Tibial nerve (tissue), 4 donors: Measurements from ENCODE around the gene IFIH1. TPM values are rescaled to one million over a fixed set of nuclear protein-coding genes. Genes with fewer than 3 reads are reported as not detected.

Experiments
- DNase-seq, 2 donors: peaks; one replicate each; pipeline ENCODE4 v3.0.0-alpha.2; 2019; ENCODE audit warnings: low spot score in 2 of 2
- H3K27ac ChIP-seq, 4 donors: fragments of 200-600 bp; sonication (generic) in 3 of 4; one replicate each; pipeline ENCODE4 v1.5.1; 2017 to 2019; ENCODE audit warnings: mild to moderate bottlenecking in 1 of 4
- H3K27me3 ChIP-seq, 2 donors: fragments of 200-600 bp; sonication (generic) in 1 of 2; one replicate each; pipeline versions ENCODE4 v1.5.1 to v1.6.0; 2017 to 2019
- H3K36me3 ChIP-seq, 3 donors: fragments of 200-600 bp; sonication (generic); one replicate each; pipeline ENCODE4 v1.5.1; 2018 to 2019
- H3K4me1 ChIP-seq, 4 donors: fragments of 200-600 bp; sonication (generic) in 3 of 4; one replicate each; pipeline ENCODE4 v1.5.1; 2017 to 2019
- H3K4me3 ChIP-seq, 4 donors: fragments of 200-600 bp; sonication (generic) in 3 of 4; one replicate each; pipeline ENCODE4 v1.5.1; 2017 to 2019; ENCODE audit warnings: mild to moderate bottlenecking in 1 of 4, moderate library complexity in 1 of 4
- H3K9me3 ChIP-seq, 4 donors: fragments of 200-600 bp; sonication (generic) in 3 of 4; one replicate each; pipeline ENCODE4 v1.5.1; 2017 to 2019
- CTCF ChIP-seq, 5 experiments: fragments of 200-600 bp in 3 of 5; fragments of 450-650 bp in 2 of 5; sonication (generic) in 3 of 5; IDR thresholded peaks; one replicate each; pipeline ENCODE4 v1.5.1; 2016 to 2019; ENCODE audit warnings: antibody characterized with exemption in 5 of 5, mild to moderate bottlenecking in 3 of 5, moderate library complexity in 2 of 5
- EP300 ChIP-seq, 2 donors: sonication (generic); formaldehyde crosslinking; IDR thresholded peaks; one replicate each; pipeline ENCODE4 v1.6.1; 2017; ENCODE audit warnings: antibody characterized with exemption in 2 of 2, mild to moderate bottlenecking in 1 of 2
- POLR2A ChIP-seq, 2 donors: fragments of 450-650 bp; IDR thresholded peaks; one replicate each; pipeline ENCODE4 v1.6.1; 2017; ENCODE audit warnings: antibody characterized with exemption in 2 of 2, mild to moderate bottlenecking in 2 of 2, moderate library complexity in 2 of 2
- WGBS, 2 donors: methylation state at CpG; one replicate each; pipeline ENCODE4 v1.1.5; 2018; 5-methylcytosine and 5-hydroxymethylcytosine counted together
- total RNA-seq, 4 donors: library from RNA; depleted of rRNA; stranded (reverse); fragments of >200 nt; gene quantifications; one replicate each; pipeline ENCODE4 v1.1.0, GENCODE V29; 2016

Gene IFIH1
- total RNA-seq, 4 donors from 2014 or later, result 12.5 to 13.2 (median 12.8) TPM

DNA sequence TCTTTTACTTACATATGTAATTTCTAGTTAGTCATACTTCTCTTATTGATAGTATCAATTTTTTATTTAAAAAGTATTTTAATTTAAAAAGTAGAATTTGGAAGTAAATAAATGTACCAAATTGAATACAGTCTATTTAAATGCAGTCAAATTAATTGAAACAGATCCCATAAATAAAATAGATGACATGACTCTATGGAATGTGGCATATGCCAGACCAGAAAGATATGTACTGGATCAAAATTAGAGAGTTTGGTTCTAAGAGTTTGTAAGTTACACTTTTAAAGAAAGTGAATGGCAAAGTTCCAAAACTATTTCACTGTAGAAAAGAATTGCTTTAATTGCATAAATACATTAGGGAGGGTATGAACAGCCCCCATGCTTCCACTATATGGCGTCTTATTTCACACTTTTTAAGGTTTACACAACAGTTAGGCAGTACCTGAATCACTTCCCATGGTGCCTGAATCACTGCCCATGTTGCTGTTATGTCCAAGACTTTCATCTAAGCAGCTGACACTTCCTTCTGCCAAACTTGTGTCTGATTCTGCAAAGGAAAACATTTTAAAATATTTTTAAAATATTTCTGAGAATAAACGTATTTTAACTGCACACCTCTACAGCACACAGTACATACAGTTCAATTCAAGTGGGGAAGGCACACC, 25.2 kb downstream of the IFIH1 start:
- Histone ChIP-seq H3K4me1 (no peaks in the 10 kb centered on the region), H3K9me3 (no peaks in the 10 kb centered on the region), H3K27ac (no peak overlapping the region), H3K27me3 (no peaks in the 10 kb centered on the region), H3K36me3 (peaks cover 0 to 16% (median 0%) of the 10 kb centered on the region in 3 donors), H3K4me3 (no peak overlapping the region)
- DNase-seq, result no peak
- TF ChIP-seq EP300 (IDR thresholded peaks at IDR 0.05), result no peak
- TF ChIP-seq CTCF (IDR thresholded peaks at IDR 0.05), result no peak
- TF ChIP-seq POLR2A (IDR thresholded peaks at IDR 0.05), result no peak
- whole genome bisulfite sequencing, 2 donors, result 71 to 73% methylated on average over 2 of the region's 2 CpGs

DNA sequence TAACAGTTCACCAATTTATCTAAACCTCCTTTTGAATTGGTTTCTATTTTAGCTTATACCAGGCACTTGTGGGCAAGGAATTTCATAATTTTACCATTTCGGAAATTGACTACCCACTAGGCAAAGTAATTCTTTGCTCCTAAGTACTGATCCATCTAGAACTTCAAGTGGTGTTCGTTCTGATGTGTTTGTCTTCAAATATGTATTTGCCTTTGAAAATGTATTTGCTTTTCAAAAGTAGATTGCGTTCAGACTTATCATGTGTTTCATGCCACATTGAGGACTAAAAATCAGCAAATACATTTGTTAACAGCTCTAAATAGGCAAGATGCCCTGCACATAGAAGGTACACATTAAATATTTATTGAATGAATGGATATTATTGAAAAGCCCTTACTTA, 26.7 kb downstream of the IFIH1 start:
- Histone ChIP-seq H3K4me1 (no peaks in the 10 kb centered on the region), H3K27me3 (no peaks in the 10 kb centered on the region), H3K36me3 (peaks cover 0 to 25% (median 0%) of the 10 kb centered on the region in 3 donors), H3K27ac (no peak overlapping the region), H3K4me3 (no peak overlapping the region), H3K9me3 (no peaks in the 10 kb centered on the region)
- WGBS, 2 donors, result 93 to 94% methylated on average over 3 of the region's 3 CpGs
- DNase-seq, result no peak
- TF ChIP-seq EP300 (IDR thresholded peaks at IDR 0.05), result no peak
- TF ChIP-seq CTCF (IDR thresholded peaks at IDR 0.05), result no peak
- TF ChIP-seq POLR2A (IDR thresholded peaks at IDR 0.05), result no peak

DNA sequence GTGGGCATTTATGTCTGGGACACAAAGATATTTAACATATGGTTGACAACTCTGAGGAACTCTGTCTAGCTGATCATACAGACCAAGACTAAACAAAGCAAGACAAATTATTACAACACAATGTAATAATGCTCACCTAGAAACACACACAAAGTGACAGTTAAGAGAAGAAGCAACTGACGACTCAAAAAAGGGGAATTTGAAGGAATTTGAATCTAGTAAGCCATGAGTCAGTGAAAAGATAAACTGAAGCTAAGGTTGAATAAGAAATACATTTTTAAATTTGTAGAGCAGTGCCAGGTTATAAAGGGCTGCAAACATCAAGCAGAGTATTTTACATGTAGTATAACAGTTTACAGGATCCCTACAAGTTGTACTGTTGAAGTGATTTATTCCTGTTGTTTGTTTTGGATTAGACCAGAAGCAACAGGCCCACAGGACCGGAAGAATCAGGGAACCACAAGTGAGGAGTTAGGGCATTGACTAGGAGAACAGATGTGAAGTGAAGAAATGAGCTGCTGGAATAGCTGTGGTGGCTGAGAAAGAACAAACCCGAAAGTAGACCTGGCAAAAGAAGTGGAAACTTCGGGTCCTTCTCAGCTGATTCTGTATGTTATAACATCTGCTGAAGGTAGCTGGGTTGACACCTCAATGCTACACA, 35.6 kb downstream of the IFIH1 start:
- WGBS, 2 donors, result 68 to 70% methylated on average over 4 of the region's 4 CpGs
- Histone ChIP-seq H3K4me1 (no peaks in the 10 kb centered on the region), H3K9me3 (no peaks in the 10 kb centered on the region), H3K27me3 (no peaks in the 10 kb centered on the region), H3K4me3 (no peak overlapping the region), H3K36me3 (peaks cover 0 to 79% (median 0%) of the 10 kb centered on the region in 3 donors), H3K27ac (no peak overlapping the region)
- no peak for DNase-seq
- no peak for TF ChIP-seq CTCF (IDR thresholded peaks at IDR 0.05)
- no peak for TF ChIP-seq POLR2A (IDR thresholded peaks at IDR 0.05)

DNA sequence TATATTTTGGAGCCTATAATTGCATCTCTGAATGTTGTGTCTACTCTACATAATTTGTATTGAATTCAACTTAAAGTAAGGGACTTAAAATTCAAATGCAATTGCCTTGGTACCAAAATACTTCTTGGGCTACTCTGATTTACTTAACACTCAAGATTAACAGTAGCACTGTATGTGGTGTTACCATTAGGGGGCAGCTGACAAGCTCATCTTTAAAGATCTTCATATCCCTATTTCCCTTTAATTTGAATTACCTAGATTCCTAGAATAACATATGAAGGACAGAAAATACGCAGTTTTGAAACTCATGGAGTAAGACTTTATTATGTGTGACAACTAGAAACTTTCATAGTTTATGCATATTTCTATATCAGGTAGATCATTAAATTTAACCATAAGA, 37.8 kb downstream of the IFIH1 start:
- no peak for DNase-seq
- H3K27ac ChIP-seq, result no peak overlapping the region
- H3K36me3 ChIP-seq, result peaks cover 0 to 83% (median 0%) of the 10 kb centered on the region in 3 donors
- TF ChIP-seq CTCF (IDR thresholded peaks at IDR 0.05), result no peak
- no peak for TF ChIP-seq POLR2A (IDR thresholded peaks at IDR 0.05)
- no peak for TF ChIP-seq EP300 (IDR thresholded peaks at IDR 0.05)
- no peaks in the 10 kb centered on the region for H3K4me1 ChIP-seq
- H3K9me3 ChIP-seq, result no peaks in the 10 kb centered on the region
- no peaks in the 10 kb centered on the region for H3K27me3 ChIP-seq
- H3K4me3 ChIP-seq, result no peak overlapping the region
- 100% methylated on average over 1 of the region's 1 CpG for WGBS, 2 donors

GRCh38 chr2:162277381-162277780, 41.1 kb downstream of the IFIH1 start:
- Histone ChIP-seq H3K4me3 (no peak overlapping the region), H3K27me3 (no peaks in the 10 kb centered on the region), H3K4me1 (no peaks in the 10 kb centered on the region), H3K27ac (no peak overlapping the region), H3K9me3 (no peaks in the 10 kb centered on the region), H3K36me3 (peaks cover 0 to 83% (median 0%) of the 10 kb centered on the region in 3 donors)
- no peak for DNase-seq
- 81 to 86% methylated on average over 4 of the region's 4 CpGs for WGBS, 2 donors
- TF ChIP-seq POLR2A (IDR thresholded peaks at IDR 0.05) (no peak), CTCF (IDR thresholded peaks at IDR 0.05) (no peak), EP300 (IDR thresholded peaks at IDR 0.05) (no peak)
